Neural cell (in vitro differentiated cells): ENCODE data around the gene INPP4B. TPM values are rescaled to one million over a fixed set of nuclear protein-coding genes. Genes with fewer than 3 reads are reported as not detected.

Experiments
- H2AFZ ChIP-seq: fragments of 200-600, 300-800 bp; sonication (generic), shearing (Covaris generic); 2 replicates; pipeline ENCODE4 v1.6.0; 2014; ENCODE audit warnings: low read depth, mild to moderate bottlenecking, antibody characterized with exemption, low read length, moderate library complexity
- H3F3A ChIP-seq: fragments of 200-600 bp; shearing (Covaris generic); 2 replicates; pipeline ENCODE4 v1.6.1; 2016; ENCODE audit warnings: mild to moderate bottlenecking, moderate library complexity, mixed read lengths, antibody characterized with exemption, low read length; ENCODE audit not compliant: insufficient read depth, poor library complexity, severe bottlenecking
- H3K27ac ChIP-seq: fragments of 200-600, 300-800 bp; sonication (generic), shearing (Covaris generic); 2 replicates; pipeline ENCODE4 v1.5.1; 2014; ENCODE audit warnings: mild to moderate bottlenecking, low read length, moderate library complexity
- H3K27me3 ChIP-seq: fragments of 300-800, 200-600 bp; sonication (generic), shearing (Covaris generic); 2 replicates; pipeline ENCODE4 v1.6.0; 2014; ENCODE audit warnings: mild to moderate bottlenecking, low read depth, low read length, moderate library complexity; ENCODE audit not compliant: insufficient read depth
- H3K36me3 ChIP-seq: fragments of 300-800, 200-600 bp; sonication (generic), shearing (Covaris generic); 2 replicates; pipeline ENCODE4 v1.5.1; 2014; ENCODE audit warnings: mild to moderate bottlenecking, antibody characterized with exemption, low read length, moderate library complexity; ENCODE audit not compliant: insufficient read depth
- H3K4me2 ChIP-seq: fragments of 300-800, 200-600 bp; sonication (generic), shearing (Covaris generic); 2 replicates; pipeline ENCODE4 v1.6.0; 2014; ENCODE audit warnings: mild to moderate bottlenecking, low read length
- H3K4me3 ChIP-seq: fragments of 300-800, 200-600 bp; sonication (generic), shearing (Covaris generic); 2 replicates; pipeline ENCODE4 v1.5.1; 2014; ENCODE audit warnings: mild to moderate bottlenecking, low read length, moderate library complexity
- H3K79me2 ChIP-seq: fragments of 200-600 bp; shearing (Covaris generic); replicated peaks from 2 replicates; pipeline ENCODE4 v1.6.0; 2014; ENCODE audit warnings: mild to moderate bottlenecking, low read length, moderate library complexity; ENCODE audit not compliant: insufficient read depth
- H3K9ac ChIP-seq: fragments of 300-800, 200-600 bp; sonication (generic), shearing (Covaris generic); 2 replicates; pipeline ENCODE4 v1.6.1; 2016; ENCODE audit warnings: mild to moderate bottlenecking, low read length, mixed read lengths
- H3K9me2 ChIP-seq: fragments of 200-600 bp; shearing (Covaris generic); 2 replicates; pipeline ENCODE4 v1.6.1; 2016; ENCODE audit warnings: mild to moderate bottlenecking, low read length, mixed read lengths; ENCODE audit not compliant: insufficient read depth
- H3K9me3 ChIP-seq: fragments of 200-600, 300-800 bp; sonication (generic), shearing (Covaris generic); 2 replicates; pipeline ENCODE4 v1.6.1; 2016; ENCODE audit warnings: mild to moderate bottlenecking, mixed run types, low read length, moderate library complexity, mixed read lengths
- H4K20me1 ChIP-seq: fragments of 200-600 bp; shearing (Covaris generic); 2 replicates; pipeline ENCODE4 v1.6.1; 2016; ENCODE audit warnings: mild to moderate bottlenecking, mixed run types; ENCODE audit not compliant: insufficient read depth
- CTCF ChIP-seq: fragments of 450-650 bp; IDR thresholded peaks from 2 replicates; pipeline ENCODE4 v1.5.1; 2014; ENCODE audit warnings: antibody characterized with exemption, mild to moderate bottlenecking, moderate library complexity; ENCODE audit not compliant: poor library complexity, severe bottlenecking
- EP300 ChIP-seq: fragments of 450-650 bp; conservative IDR thresholded peaks from 2 replicates; pipeline ENCODE4 v1.6.1; 2014; ENCODE audit warnings: antibody characterized with exemption, mild to moderate bottlenecking, moderate library complexity; ENCODE audit not compliant: poor library complexity, severe bottlenecking
- EZH2 ChIP-seq: fragments of 200-600, 300-800 bp; shearing (Covaris generic), sonication (generic); IDR thresholded peaks from 2 replicates; pipeline ENCODE4 v1.6.1; 2014; ENCODE audit warnings: antibody characterized with exemption, low read length, borderline replicate concordance, mild to moderate bottlenecking; ENCODE audit not compliant: insufficient read depth, poor library complexity, severe bottlenecking
- MXI1 ChIP-seq: fragments of 450-650 bp; conservative IDR thresholded peaks from 2 replicates; pipeline ENCODE4 v1.6.1; 2014; ENCODE audit warnings: antibody characterized with exemption, mild to moderate bottlenecking; ENCODE audit not compliant: poor library complexity, severe bottlenecking
- POLR2AphosphoS5 ChIP-seq: IDR thresholded peaks from 2 replicates; pipeline ENCODE4 v1.6.1; 2012
- RAD21 ChIP-seq: fragments of 450-650 bp; conservative IDR thresholded peaks from 2 replicates; pipeline ENCODE4 v1.6.1; 2014; ENCODE audit warnings: antibody characterized with exemption, mild to moderate bottlenecking, moderate library complexity
- REST ChIP-seq: IDR thresholded peaks from 2 replicates; pipeline ENCODE4 v1.6.1; 2012; ENCODE audit warnings: borderline replicate concordance
- SMC3 ChIP-seq: fragments of 450-650 bp; conservative IDR thresholded peaks from 2 replicates; pipeline ENCODE4 v1.6.1; 2014; ENCODE audit warnings: antibody characterized with exemption, mild to moderate bottlenecking, moderate library complexity; ENCODE audit not compliant: poor library complexity
- TAF1 ChIP-seq: IDR thresholded peaks from 2 replicates; pipeline ENCODE4 v1.6.1; 2012; ENCODE audit warnings: low read depth
- polyA plus RNA-seq: library from polyadenylated mRNA; depleted of rRNA; stranded (reverse); fragments of >200 nt; gene quantifications from 2 replicates; pipeline ENCODE4 v1.2.3, GENCODE V29; 2014

Gene INPP4B
- polyA plus RNA-seq, 1 donor from 2014 or later, result 0.30 TPM

- H3K36me3 ChIP-seq, result no peaks in the 10 kb centered on the region
- no peak overlapping the region for H3K27ac ChIP-seq
- no peaks in the 10 kb centered on the region for H3F3A ChIP-seq
- no peak overlapping the region for H2AFZ ChIP-seq
- TF ChIP-seq EP300 (no peak), TAF1 (no peak), POLR2AphosphoS5 (no peak), CTCF (no peak), RAD21 (no peak), SMC3 (no peak), MXI1 (no peak), EZH2 (no peak), REST (no peak)
- no peaks in the 10 kb centered on the region for H3K27me3 ChIP-seq
- no peaks in the 10 kb centered on the region for H4K20me1 ChIP-seq
- no peaks in the 10 kb centered on the region for H3K9me3 ChIP-seq
- no peak overlapping the region for H3K4me2 ChIP-seq
- H3K79me2 ChIP-seq, result no peaks in the 10 kb centered on the region
- H3K9me2 ChIP-seq, result no peaks in the 10 kb centered on the region
- no peak overlapping the region for H3K4me3 ChIP-seq
- no peak overlapping the region for H3K9ac ChIP-seq
These were observed 733.6 kb downstream of the INPP4B start for GRCh38 chr4:142112451-142112850.

- no peak overlapping the region for H3K4me3 ChIP-seq
- no peak for TF ChIP-seq RAD21
- TF ChIP-seq EZH2, result no peak
- TF ChIP-seq POLR2AphosphoS5, result no peak
- TF ChIP-seq SMC3, result no peak
- no peak for TF ChIP-seq EP300
- TF ChIP-seq CTCF, result no peak
- H3K79me2 ChIP-seq, result no peaks in the 10 kb centered on the region
- H3K9me3 ChIP-seq, result no peaks in the 10 kb centered on the region
- no peaks in the 10 kb centered on the region for H3K36me3 ChIP-seq
- H3K27me3 ChIP-seq, result no peaks in the 10 kb centered on the region
- no peak overlapping the region for H3K4me2 ChIP-seq
- no peaks in the 10 kb centered on the region for H4K20me1 ChIP-seq
- no peak overlapping the region for H2AFZ ChIP-seq
- no peak overlapping the region for H3K27ac ChIP-seq
- H3K9me2 ChIP-seq, result no peaks in the 10 kb centered on the region
- no peaks in the 10 kb centered on the region for H3F3A ChIP-seq
- no peak overlapping the region for H3K9ac ChIP-seq
These were observed 736.0 kb downstream of the INPP4B start for GRCh38 chr4:142110136-142110535.
